GM12892 (cell line): Measurements from ENCODE around the gene MSH2.
"Not testable (repeated sequence)": the region's sequence is repeated elsewhere in the genome, so short reads cannot be mapped to it uniquely, and the experiment has no call there.

ENCODE experiments used
- DNase-seq: peaks from one replicate; pipeline ENCODE4 v3.0.0; 2011; ENCODE audit not compliant: insufficient read length
- FAIRE-seq: peaks from 2 replicates; lab custom pipeline; 2011; peaks lifted over from hg19 to GRCh38; lab: Jason Lieb, UNC
- POLR2A ChIP-seq: IDR thresholded peaks from 2 replicates; pipeline ENCODE4 v1.6.1; 2011; ENCODE audit warnings: low read depth, low read length, control low read depth
- POLR2AphosphoS5 ChIP-seq: IDR thresholded peaks from 2 replicates; pipeline ENCODE4 v1.6.1; 2011; ENCODE audit warnings: low read depth, low read length, control low read depth
- TAF1 ChIP-seq: IDR thresholded peaks from 2 replicates; pipeline ENCODE4 v1.6.1; 2011; ENCODE audit warnings: low read depth, mild to moderate bottlenecking, control low read depth, low read length, borderline replicate concordance

MSH2 gene

GRCh38 chr2:47381408-47381807 lies 21.5 kb upstream of the MSH2 start:
- FAIRE-seq = no peak

GRCh38 chr2:47386551-47386950 lies 16.4 kb upstream of the MSH2 start:
- FAIRE-seq = no peak
- no peak for DNase-seq
- TF ChIP-seq POLR2A (no peak), POLR2AphosphoS5 (no peak), TAF1 (no peak)

More at GRCh38 chr2:47381408-47381807, 21.5 kb upstream of the MSH2 start:
- no peak for DNase-seq
- no peak for TF ChIP-seq POLR2A
- no peak for TF ChIP-seq TAF1
- TF ChIP-seq POLR2AphosphoS5 = no peak

GRCh38 chr2:47388888-47389287 lies 14.1 kb upstream of the MSH2 start:
- FAIRE-seq (no peak), DNase-seq (no peak)
- TF ChIP-seq POLR2AphosphoS5 = no peak

GRCh38 chr2:47389692-47390091 lies 13.3 kb upstream of the MSH2 start:
- no peak for TF ChIP-seq POLR2A
- DNase-seq (no peak), FAIRE-seq (no peak)

- no peak for TF ChIP-seq POLR2A
- no peak for TF ChIP-seq POLR2AphosphoS5
- TF ChIP-seq TAF1 = no peak
- FAIRE-seq = no peak
- DNase-seq = no peak
Observed at GRCh38 chr2:47401789-47402554, 984 bp upstream of the MSH2 start.

- FAIRE-seq = no peak
- TF ChIP-seq POLR2A = no peak
- TF ChIP-seq POLR2AphosphoS5 = no peak
- TF ChIP-seq TAF1 = no peak
- no peak for DNase-seq
Observed at GRCh38 chr2:47402555-47402804, 476 bp upstream of the MSH2 start.

- no peak for FAIRE-seq
- DNase-seq = no peak
- TF ChIP-seq TAF1 = no peak
- TF ChIP-seq POLR2A = no peak
- no peak for TF ChIP-seq POLR2AphosphoS5
Observed at GRCh38 chr2:47403609-47404193, 745 bp downstream of the MSH2 start.

GRCh38 chr2:47404356-47404755 lies 1.4 kb downstream of the MSH2 start:
- FAIRE-seq = no peak
- no peak for TF ChIP-seq POLR2A
- TF ChIP-seq POLR2AphosphoS5 = no peak
- no peak for DNase-seq

- DNase-seq (no peak), FAIRE-seq (no peak)
- no peak for TF ChIP-seq TAF1
Observed at GRCh38 chr2:47405757-47406156, 2.8 kb downstream of the MSH2 start.

- DNase-seq, FAIRE-seq: not testable (repeated sequence)
Observed at GRCh38 chr2:47406649-47407330, 3.8 kb downstream of the MSH2 start.

- FAIRE-seq = not testable (repeated sequence)
Observed at GRCh38 chr2:47407976-47408375, 5.0 kb downstream of the MSH2 start.

GRCh38 chr2:47414682-47415458 lies 11.9 kb downstream of the MSH2 start:
- FAIRE-seq = no peak

More at GRCh38 chr2:47407976-47408375, 5.0 kb downstream of the MSH2 start:
- DNase-seq = not testable (repeated sequence)

More at GRCh38 chr2:47414682-47415458, 11.9 kb downstream of the MSH2 start:
- no peak for TF ChIP-seq TAF1
- no peak for TF ChIP-seq POLR2AphosphoS5
- TF ChIP-seq POLR2A = no peak
- DNase-seq = no peak
